B cell (primary cell): ENCODE data around the gene C20orf173. TPM values are rescaled to one million over a fixed set of nuclear protein-coding genes. Genes with fewer than 3 reads are reported as not detected.

Experiments
- ATAC-seq: fragments of 200-7000 bp; cut with Tn5 transposase; one replicate; pipeline ENCODE4 v1.10.0; 2021; ENCODE audit warnings: low read depth, mild to moderate bottlenecking, moderate number of reproducible peaks, moderate library complexity
- CTCF ChIA-PET: fragments of 350-600 bp; sonication (Branson Sonifier 250); formaldehyde crosslinking; loops from one replicate; lab custom pipeline; 2021; ENCODE audit warnings: antibody characterized with exemption, inconsistent platforms; lab: Charles Lee
- POLR2A ChIA-PET: fragments of 350-600 bp; sonication (Branson Sonifier 250); formaldehyde crosslinking; loops from one replicate; lab custom pipeline; 2021; ENCODE audit warnings: antibody characterized with exemption; lab: Charles Lee
- DNase-seq: peaks from one replicate; pipeline ENCODE4 v3.0.0; 2013
- H2AFZ ChIP-seq: 2 replicates; pipeline ENCODE4 v1.6.1; 2012; ENCODE audit warnings: mild to moderate bottlenecking, low read depth, low read length; ENCODE audit not compliant: insufficient read depth, poor library complexity, severe bottlenecking
- H3K27ac ChIP-seq, 2 donors: 1 replicate in 1 of 2; 2 replicates in 1 of 2; pipeline ENCODE4 v1.5.1; 2012 to 2013; ENCODE audit warnings: low read length in 2 of 2, mild to moderate bottlenecking in 2 of 2, moderate library complexity in 1 of 2
- H3K27me3 ChIP-seq, 4 experiments: fragments of 200-600 bp in 1 of 4; sonication (generic) in 1 of 4; replicated peaks in 1 of 4; 1 replicate in 2 of 4; 2 replicates in 2 of 4; pipeline versions ENCODE4 v1.6.1 to v1.7.0; 2013 to 2016; ENCODE audit warnings: low read length in 3 of 4, mild to moderate bottlenecking in 2 of 4, mixed read lengths in 1 of 4, moderate library complexity in 1 of 4; ENCODE audit not compliant: insufficient read depth in 4 of 4, control insufficient read depth in 3 of 4; ENCODE audit errors: control extremely low read depth in 1 of 4
- H3K36me3 ChIP-seq, 2 experiments: replicated peaks in 1 of 2; 1 replicate in 1 of 2; 2 replicates in 1 of 2; pipeline versions ENCODE4 v1.6.1 to v1.7.1; 2013; ENCODE audit warnings: low read length in 1 of 2; ENCODE audit not compliant: insufficient read depth in 2 of 2, control insufficient read depth in 1 of 2; ENCODE audit errors: control extremely low read depth in 1 of 2, extremely low read depth in 1 of 2
- H3K4me1 ChIP-seq, 2 donors: fragments of 200-600 bp in 1 of 2; sonication (generic) in 1 of 2; 1 replicate in 1 of 2; 2 replicates in 1 of 2; pipeline versions ENCODE4 v1.5.1 to v1.6.1; 2013 to 2017; ENCODE audit warnings: low read length in 2 of 2; ENCODE audit not compliant: control insufficient read depth in 2 of 2, insufficient read depth in 2 of 2
- H3K4me2 ChIP-seq: replicated peaks from 2 replicates; pipeline ENCODE3; 2012; ENCODE audit warnings: mild to moderate bottlenecking, low read depth, low read length; ENCODE audit not compliant: poor library complexity, severe bottlenecking
- H3K4me3 ChIP-seq, 5 experiments: fragments of 200-600 bp in 1 of 5; sonication (generic) in 1 of 5; 1 replicate in 3 of 5; 2 replicates in 2 of 5; pipeline versions ENCODE4 v1.5.1 to v1.7.0; 2011 to 2016; ENCODE audit warnings: low read length in 4 of 5, mild to moderate bottlenecking in 4 of 5, low read depth in 2 of 5, control low read depth in 1 of 5, moderate library complexity in 1 of 5; ENCODE audit not compliant: insufficient read depth in 1 of 5; ENCODE audit errors: control extremely low read depth in 1 of 5, extremely low read depth in 1 of 5
- H3K79me2 ChIP-seq: fragments of 200-600 bp; sonication (generic); one replicate; pipeline ENCODE4 v1.6.0; 2016; ENCODE audit warnings: low read length; ENCODE audit not compliant: control insufficient read depth, insufficient read depth
- H3K9ac ChIP-seq: fragments of 200-600 bp; sonication (generic); 2 replicates; pipeline ENCODE4 v1.6.1; 2017; ENCODE audit warnings: mild to moderate bottlenecking, low read length, moderate library complexity
- H3K9me3 ChIP-seq, 3 donors: one replicate each; pipeline versions ENCODE4 v1.6.1 to v1.7.1; 2013; ENCODE audit warnings: low read length in 2 of 3; ENCODE audit not compliant: control insufficient read depth in 2 of 3, insufficient read depth in 1 of 3; ENCODE audit errors: control extremely low read depth in 1 of 3
- H4K20me1 ChIP-seq: 2 replicates; pipeline ENCODE4 v1.6.0; 2012; ENCODE audit warnings: mild to moderate bottlenecking, low read length; ENCODE audit not compliant: insufficient read depth, control insufficient read depth, poor library complexity, severe bottlenecking
- H3K27ac Mint-ChIP-seq: one replicate; pipeline ENCODE4 v1.8.0; 2021; ENCODE audit warnings: mixed read lengths
- H3K27me3 Mint-ChIP-seq: one replicate; pipeline ENCODE4 v1.8.0; 2021; ENCODE audit warnings: mixed read lengths
- H3K4me1 Mint-ChIP-seq: one replicate; pipeline ENCODE4 v1.8.0; 2021; ENCODE audit warnings: mixed read lengths
- H3K4me3 Mint-ChIP-seq: one replicate; pipeline ENCODE4 v1.8.0; 2021; ENCODE audit warnings: mixed read lengths
- H3K9me3 Mint-ChIP-seq: one replicate; pipeline ENCODE4 v1.8.0; 2022; ENCODE audit warnings: mixed read lengths; ENCODE audit not compliant: insufficient read depth
- CTCF ChIP-seq: fragments of 200-600 bp; IDR thresholded peaks from one replicate; pipeline ENCODE4 v1.8.0; 2022; ENCODE audit warnings: antibody characterized with exemption, mild to moderate bottlenecking
- EZH2 ChIP-seq: IDR thresholded peaks from 2 replicates; pipeline ENCODE4 v1.6.1; 2012; ENCODE audit warnings: borderline replicate concordance, low read depth, mild to moderate bottlenecking, moderate library complexity, low read length; ENCODE audit not compliant: insufficient read depth, poor library complexity, severe bottlenecking
- WGBS: methylation state at CpG from one replicate; pipeline ENCODE4 v1.1.5; 2013; ENCODE audit warnings: missing lambda C conversion rate; ENCODE audit not compliant: insufficient coverage; 5-methylcytosine and 5-hydroxymethylcytosine counted together
- intact Hi-C: fragments of 100-400 bp; cut with micrococcal nuclease; formaldehyde crosslinking; loops from one replicate; pipeline ENCODE4 v1.10.0; 2022
- polyA plus RNA-seq: library from polyadenylated mRNA; depleted of rRNA; stranded (reverse); fragments of >200 nt; gene quantifications from 2 replicates; pipeline ENCODE4 v1.2.3, GENCODE V29; 2012
- total RNA-seq, 2 donors: library from RNA; stranded (reverse); fragments of 120-200 nt in 1 of 2; gene quantifications; 1 replicate in 1 of 2; 2 replicates in 1 of 2; pipeline versions ENCODE4 v1.2.3 to v1.2.4, GENCODE V29; 2013 to 2022

C20orf173 gene
- total and polyA plus RNA-seq, 2 donors (not counting 1 experiment from before 2014, with no cell fraction given), result not detected

- Histone ChIP-seq H3K79me2 (peaks cover 35% of the 10 kb centered on the region), H3K27me3 (no peaks in the 10 kb centered on the region), H4K20me1 (peaks cover 17% of the 10 kb centered on the region), H3K4me3 (no peak overlapping the region), H3K9me3 (no peaks in the 10 kb centered on the region), H3K4me1 (peaks cover 14 to 20% of the 10 kb centered on the region in 2 donors), H3K4me2 (no peak overlapping the region), H3K36me3 (peaks cover 13 to 82% of the 10 kb centered on the region in 2 experiments), H2AFZ (no peak overlapping the region), H3K27ac (no peak overlapping the region), H3K9ac (no peak overlapping the region)
- intact Hi-C loops, result no loop called here
- Mint-ChIP-seq H3K27me3 (no peaks in the 10 kb centered on the region), H3K27ac (peak overlapping the region; percentile 20), H3K4me3 (no peak overlapping the region), H3K9me3 (no peaks in the 10 kb centered on the region), H3K4me1 (peaks cover 22% of the 10 kb centered on the region)
- ChIA-PET POLR2A (no interaction called here), CTCF (interaction anchor here (1.6 kb wide), 1 partner anchor 14 kb away, joined by 6 read pairs; no protein-coding TSS in a partner anchor)
- DNase-seq, result no peak
- ATAC-seq, result no peak
- TF ChIP-seq EZH2 (no peak), CTCF (no peak)
- 93% methylated on average over 3 of the region's 5 CpGs for WGBS
These were observed 32.1 kb downstream of the C20orf173 start for GRCh38 chr20:35497320-35497719.

- no peak overlapping the region for H3K4me2 ChIP-seq
- ChIA-PET POLR2A (no interaction called here), CTCF (interaction anchor here (0.5 to 1.9 kb wide), 3 partner anchors 15 to 33 kb away, joined by 3 to 8 read pairs (median 6); no protein-coding TSS in a partner anchor)
- no peak overlapping the region for H3K27ac ChIP-seq
- no peak overlapping the region for H3K4me3 Mint-ChIP-seq
- H3K4me1 Mint-ChIP-seq, result peaks cover 20% of the 10 kb centered on the region
- ATAC-seq (no peak), DNase-seq (no peak)
- peaks cover 43% of the 10 kb centered on the region for H3K79me2 ChIP-seq
- WGBS, result 100% methylated on average over 3 of the region's 3 CpGs
- H3K27me3 Mint-ChIP-seq, result no peaks in the 10 kb centered on the region
- H3K4me3 ChIP-seq, result no peak overlapping the region
- no peaks in the 10 kb centered on the region for H3K9me3 ChIP-seq
- H3K9ac ChIP-seq, result no peak overlapping the region
- no peak overlapping the region for H3K27ac Mint-ChIP-seq
- H4K20me1 ChIP-seq, result peaks cover 11% of the 10 kb centered on the region
- H3K36me3 ChIP-seq, result peaks cover 13 to 79% of the 10 kb centered on the region in 2 experiments
- peaks cover 14 to 20% of the 10 kb centered on the region in 2 donors for H3K4me1 ChIP-seq
- intact Hi-C loops, result no loop called here
- no peak overlapping the region for H2AFZ ChIP-seq
- no peaks in the 10 kb centered on the region for H3K27me3 ChIP-seq
- TF ChIP-seq EZH2 (no peak), CTCF (no peak)
- H3K9me3 Mint-ChIP-seq, result no peaks in the 10 kb centered on the region
These were observed 33.0 kb downstream of the C20orf173 start for GRCh38 chr20:35496481-35496880.
